Measurements from ENCODE around the gene ATP2B1.

The ATP2B1 gene

GRCh38 chr12:89731614-89732013, 23.0 kb upstream of the ATP2B1 start:
- Histone ChIP-seq H3K4me3 (ENCODE audit: severe bottlenecking) (no peak overlapping the region), H3K27me3 (ENCODE audit: insufficient read depth, poor library complexity, severe bottlenecking) (no peaks in the 10 kb centered on the region), H3K27ac (ENCODE audit: poor library complexity, severe bottlenecking) (peak overlapping the region; percentile 93), H3K36me3 (ENCODE audit: low read depth) (no peaks in the 10 kb centered on the region), H3K9me3 (ENCODE audit: severe bottlenecking) (peaks cover 9% of the 10 kb centered on the region), H3K4me1 (ENCODE audit: insufficient read depth, poor library complexity, severe bottlenecking) (peaks cover 38% of the 10 kb centered on the region)
- no peak for TF ChIP-seq CTCF (IDR thresholded peaks at IDR 0.05; ENCODE audit: poor library complexity, severe bottlenecking)
- DNase-seq (ENCODE audit: low spot score) (no peak), ATAC-seq (ENCODE audit: low read depth) (peak; percentile 42)

DNA sequence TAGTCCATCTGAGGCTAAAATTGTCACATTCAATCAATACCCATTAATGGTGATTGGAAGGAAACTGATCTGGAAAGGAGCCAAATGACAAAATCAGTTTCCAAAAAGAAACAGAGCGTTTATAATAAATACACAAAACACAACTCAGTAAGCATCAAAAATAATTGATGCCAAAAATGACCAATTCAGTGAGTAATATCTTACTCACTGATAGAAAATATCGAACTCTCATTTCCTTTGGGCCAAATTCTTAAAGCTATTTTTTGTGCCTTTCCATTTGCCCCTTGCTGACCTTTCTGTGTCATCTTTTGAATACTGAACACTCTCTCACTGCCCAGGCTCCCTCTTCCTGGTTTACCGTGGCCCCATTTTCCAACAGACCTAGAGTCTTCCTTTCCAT, 22.5 kb upstream of the ATP2B1 start:
- H3K4me1 ChIP-seq (ENCODE audit: insufficient read depth, poor library complexity, severe bottlenecking), result peaks cover 38% of the 10 kb centered on the region
- H3K27ac ChIP-seq (ENCODE audit: poor library complexity, severe bottlenecking), result peak overlapping the region; percentile 93
- TF ChIP-seq CTCF (IDR thresholded peaks at IDR 0.05; ENCODE audit: poor library complexity, severe bottlenecking), result no peak

GRCh38 chr12:89729946-89730459, 21.4 kb upstream of the ATP2B1 start:
- no peak overlapping the region for H3K4me3 ChIP-seq (ENCODE audit: severe bottlenecking)
- no peak for DNase-seq (ENCODE audit: low spot score)

More for the DNA sequence above, 22.5 kb upstream of the ATP2B1 start:
- Histone ChIP-seq H3K4me3 (ENCODE audit: severe bottlenecking) (no peak overlapping the region), H3K36me3 (ENCODE audit: low read depth) (no peaks in the 10 kb centered on the region), H3K9me3 (ENCODE audit: severe bottlenecking) (peaks cover 9% of the 10 kb centered on the region), H3K27me3 (ENCODE audit: insufficient read depth, poor library complexity, severe bottlenecking) (no peaks in the 10 kb centered on the region)
- DNase-seq (ENCODE audit: low spot score), result no peak
- peak; percentile 26; the same call in 2 of the 3 replicates for ATAC-seq (ENCODE audit: low read depth)

DNA sequence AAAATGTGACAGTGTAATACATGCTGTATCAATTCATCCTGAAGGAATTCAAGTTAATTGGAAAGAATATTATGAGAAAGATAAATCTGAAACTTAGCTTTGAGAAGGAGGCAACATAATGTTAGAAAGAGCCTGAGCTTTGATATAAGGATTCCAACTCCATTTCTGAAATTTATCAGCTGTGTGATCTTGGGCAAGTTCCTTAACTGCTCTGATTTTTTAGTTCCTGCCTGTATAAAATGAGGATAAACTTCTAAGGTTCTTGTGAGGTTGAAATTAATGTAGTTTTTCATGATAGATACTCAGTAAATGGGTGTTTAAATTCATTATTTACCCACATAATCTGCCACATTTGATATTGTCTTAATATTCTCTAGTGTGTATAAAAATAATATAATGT, 14.6 kb upstream of the ATP2B1 start:
- Histone ChIP-seq H3K36me3 (ENCODE audit: low read depth) (no peaks in the 10 kb centered on the region), H3K4me3 (ENCODE audit: severe bottlenecking) (no peak overlapping the region), H3K9me3 (ENCODE audit: severe bottlenecking) (no peaks in the 10 kb centered on the region), H3K27me3 (ENCODE audit: insufficient read depth, poor library complexity, severe bottlenecking) (no peaks in the 10 kb centered on the region), H3K27ac (ENCODE audit: poor library complexity, severe bottlenecking) (no peak overlapping the region), H3K4me1 (ENCODE audit: insufficient read depth, poor library complexity, severe bottlenecking) (no peaks in the 10 kb centered on the region)
- DNase-seq (ENCODE audit: low spot score) (no peak), ATAC-seq (ENCODE audit: low read depth) (no peak)
- no peak for TF ChIP-seq CTCF (IDR thresholded peaks at IDR 0.05; ENCODE audit: poor library complexity, severe bottlenecking)

More at GRCh38 chr12:89729946-89730459, 21.4 kb upstream of the ATP2B1 start:
- peaks cover 9% of the 10 kb centered on the region for H3K9me3 ChIP-seq (ENCODE audit: severe bottlenecking)
- TF ChIP-seq CTCF (IDR thresholded peaks at IDR 0.05; ENCODE audit: poor library complexity, severe bottlenecking), result no peak
- no peaks in the 10 kb centered on the region for H3K27me3 ChIP-seq (ENCODE audit: insufficient read depth, poor library complexity, severe bottlenecking)
- no peak overlapping the region for H3K27ac ChIP-seq (ENCODE audit: poor library complexity, severe bottlenecking)
- no peak for ATAC-seq (ENCODE audit: low read depth)
- peaks cover 38% of the 10 kb centered on the region for H3K4me1 ChIP-seq (ENCODE audit: insufficient read depth, poor library complexity, severe bottlenecking)
- no peaks in the 10 kb centered on the region for H3K36me3 ChIP-seq (ENCODE audit: low read depth)

DNA sequence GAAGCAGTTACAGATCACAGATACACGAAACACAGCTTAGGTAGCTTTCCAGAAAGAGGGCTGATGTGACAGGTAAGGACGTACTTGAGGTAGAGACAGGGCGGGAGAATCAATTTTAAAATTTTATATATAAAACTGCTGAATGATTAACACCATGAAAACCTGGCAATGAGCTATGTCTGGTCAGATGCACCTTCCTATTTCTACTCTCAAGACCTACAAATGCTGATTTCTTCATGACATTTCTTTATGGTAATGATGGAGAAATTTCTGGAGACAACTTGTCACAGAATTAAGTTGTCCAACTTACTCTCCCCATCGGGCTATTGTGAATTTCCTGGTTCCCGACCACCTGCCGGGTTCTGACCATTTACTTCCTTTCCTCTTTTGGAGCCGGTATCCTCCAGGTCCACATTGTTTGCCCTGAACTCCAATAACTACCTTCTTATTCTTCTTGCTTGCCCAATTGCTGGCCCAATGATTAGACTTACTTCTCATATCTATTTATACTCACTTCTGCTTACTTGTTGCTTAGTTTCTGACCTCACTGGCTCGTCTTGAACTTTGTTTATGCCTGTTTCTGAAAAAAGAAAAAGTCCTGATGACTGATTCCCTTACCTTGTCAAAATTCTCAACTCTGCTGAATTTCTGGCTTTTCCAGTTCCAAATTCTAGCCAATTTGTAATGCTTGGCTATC, 12.8 kb upstream of the ATP2B1 start:
- no peak overlapping the region for H3K27ac ChIP-seq (ENCODE audit: poor library complexity, severe bottlenecking)
- H3K9me3 ChIP-seq (ENCODE audit: severe bottlenecking), result no peaks in the 10 kb centered on the region
- DNase-seq (ENCODE audit: low spot score), result no peak
- no peak for TF ChIP-seq CTCF (IDR thresholded peaks at IDR 0.05; ENCODE audit: poor library complexity, severe bottlenecking)
- no peaks in the 10 kb centered on the region for H3K27me3 ChIP-seq (ENCODE audit: insufficient read depth, poor library complexity, severe bottlenecking)
- no peak for ATAC-seq (ENCODE audit: low read depth)
- no peak overlapping the region for H3K4me3 ChIP-seq (ENCODE audit: severe bottlenecking)
- H3K36me3 ChIP-seq (ENCODE audit: low read depth), result no peaks in the 10 kb centered on the region
- H3K4me1 ChIP-seq (ENCODE audit: insufficient read depth, poor library complexity, severe bottlenecking), result no peaks in the 10 kb centered on the region

Data from RWPE2 (cell line).